ENCODE results near the gene CDKL1. TPM values are rescaled to one million over a fixed set of nuclear protein-coding genes. Genes with fewer than 3 reads are reported as not detected.
"Not testable (repeated sequence)": the region's sequence is repeated elsewhere in the genome, so short reads cannot be mapped to it uniquely, and the experiment has no call there.

The CDKL1 gene
- total RNA-seq, 1 experiment from 2014 or later: 2.4 TPM

GRCh38 chr14:50364792-50365191, 31.9 kb downstream of the CDKL1 start:
- Histone ChIP-seq H4K20me1 (ENCODE audit: insufficient read depth) (no peaks in the 10 kb centered on the region), H2AFZ (no peak overlapping the region), H3K36me3 (ENCODE audit: low read depth) (no peaks in the 10 kb centered on the region), H3K27me3 (ENCODE audit: insufficient read depth, low read depth) (no peaks in the 10 kb centered on the region), H3K9me3 (ENCODE audit: insufficient read depth, low read depth) (no peaks in the 10 kb centered on the region), H3K79me2 (ENCODE audit: low read depth) (no peaks in the 10 kb centered on the region), H3K9me2 (ENCODE audit: insufficient read depth) (no peaks in the 10 kb centered on the region; the same call in 1 of the 2 replicates), H3F3A (ENCODE audit: insufficient read depth, low read depth) (peaks cover 8% of the 10 kb centered on the region; the same call in 1 of the 2 replicates), H3K27ac (peak overlapping the region; percentile 53), H3K4me2 (peak overlapping the region; percentile 43), H3K4me1 (replicated peaks; ENCODE audit: insufficient read depth) (peaks cover 28% of the 10 kb centered on the region), H3K4me3 (no peak overlapping the region)
- DNase-seq: peak in 1 of 2 experiments; percentile 85
- ChIA-PET POLR2A (ENCODE audit: unreplicated experiment) (interaction anchor here (0.7 to 1.0 kb wide), 2 partner anchors 36 to 631 kb away, joined by 3 to 5 read pairs; no protein-coding TSS in a partner anchor), CTCF (interaction anchor here (1.4 kb wide), 1 partner anchor 22 kb away, joined by 3 read pairs; no protein-coding TSS in a partner anchor)
- TF ChIP-seq CTCF (conservative IDR thresholded peaks at IDR 0.05): no peak; the same call in 1 of the 2 replicates
- no peak for TF ChIP-seq EZH2 (IDR thresholded peaks at IDR 0.05; ENCODE audit: low read depth)
- no TSS peak for BruUV-seq (replicated peaks)
- intact Hi-C loops (cut with micrococcal nuclease; ENCODE audit: unreplicated experiment): no loop called here

GRCh38 chr14:50363714-50364111, 33.0 kb downstream of the CDKL1 start:
- TF ChIP-seq CTCF (conservative IDR thresholded peaks at IDR 0.05) (no peak), EZH2 (IDR thresholded peaks at IDR 0.05; ENCODE audit: low read depth) (no peak)
- no peak overlapping the region for H3K4me2 ChIP-seq
- no peaks in the 10 kb centered on the region for H4K20me1 ChIP-seq (ENCODE audit: insufficient read depth)
- H3K4me1 ChIP-seq (replicated peaks; ENCODE audit: insufficient read depth): peaks cover 28% of the 10 kb centered on the region
- no peak overlapping the region for H3K27ac ChIP-seq
- no peaks in the 10 kb centered on the region; the same call in 1 of the 2 replicates for H3K9me2 ChIP-seq (ENCODE audit: insufficient read depth)
- ChIA-PET CTCF (interaction anchor here (1.4 kb wide), 1 partner anchor 21 kb away, joined by 3 read pairs; no protein-coding TSS in a partner anchor), POLR2A (ENCODE audit: unreplicated experiment) (interaction anchor here (0.6 kb wide), 1 partner anchor 413 kb away, joined by 7 read pairs; no protein-coding TSS in a partner anchor)
- no peaks in the 10 kb centered on the region for H3K27me3 ChIP-seq (ENCODE audit: insufficient read depth, low read depth)
- no peaks in the 10 kb centered on the region for H3K36me3 ChIP-seq (ENCODE audit: low read depth)
- no TSS peak for BruUV-seq (replicated peaks)
- no peaks in the 10 kb centered on the region for H3K79me2 ChIP-seq (ENCODE audit: low read depth)
- no peaks in the 10 kb centered on the region for H3K9me3 ChIP-seq (ENCODE audit: insufficient read depth, low read depth)
- intact Hi-C loops (cut with micrococcal nuclease; ENCODE audit: unreplicated experiment): no loop called here
- DNase-seq: no peak
- H3F3A ChIP-seq (ENCODE audit: insufficient read depth, low read depth): peaks cover 8% of the 10 kb centered on the region; the same call in 1 of the 2 replicates
- no peak overlapping the region for H2AFZ ChIP-seq
- no peak overlapping the region for H3K4me3 ChIP-seq

GRCh38 chr14:50362764-50363713, 33.6 kb downstream of the CDKL1 start:
- ChIA-PET CTCF (no interaction called here), POLR2A (ENCODE audit: unreplicated experiment) (no interaction called here)
- Histone ChIP-seq H3K9me2 (ENCODE audit: insufficient read depth) (no peaks in the 10 kb centered on the region; the same call in 1 of the 2 replicates), H3K79me2 (ENCODE audit: low read depth) (no peaks in the 10 kb centered on the region), H4K20me1 (ENCODE audit: insufficient read depth) (no peaks in the 10 kb centered on the region), H3K36me3 (ENCODE audit: low read depth) (no peaks in the 10 kb centered on the region), H3K9me3 (ENCODE audit: insufficient read depth, low read depth) (no peaks in the 10 kb centered on the region), H3K27me3 (ENCODE audit: insufficient read depth, low read depth) (no peaks in the 10 kb centered on the region), H2AFZ (no peak overlapping the region), H3K27ac (no peak overlapping the region), H3K4me3 (no peak overlapping the region), H3F3A (ENCODE audit: insufficient read depth, low read depth) (peaks cover 8% of the 10 kb centered on the region; the same call in 1 of the 2 replicates), H3K4me2 (no peak overlapping the region), H3K4me1 (replicated peaks; ENCODE audit: insufficient read depth) (peaks cover 28% of the 10 kb centered on the region)
- TF ChIP-seq CTCF (conservative IDR thresholded peaks at IDR 0.05) (no peak), EZH2 (IDR thresholded peaks at IDR 0.05; ENCODE audit: low read depth) (no peak)
- DNase-seq: no peak
- BruUV-seq (replicated peaks): no TSS peak
- intact Hi-C loops (cut with micrococcal nuclease; ENCODE audit: unreplicated experiment): no loop called here

- H3K4me1 ChIP-seq (replicated peaks; ENCODE audit: insufficient read depth): peaks cover 28% of the 10 kb centered on the region
- H4K20me1 ChIP-seq (ENCODE audit: insufficient read depth); DNase-seq; H3K4me2 ChIP-seq; H3K9me3 ChIP-seq (ENCODE audit: insufficient read depth, low read depth); H3K36me3 ChIP-seq (ENCODE audit: low read depth); H3K79me2 ChIP-seq (ENCODE audit: low read depth); CTCF ChIA-PET; intact Hi-C loops (cut with micrococcal nuclease; ENCODE audit: unreplicated experiment); BruUV-seq (replicated peaks); H3F3A ChIP-seq (ENCODE audit: insufficient read depth, low read depth); H3K27me3 ChIP-seq (ENCODE audit: insufficient read depth, low read depth); H3K9me2 ChIP-seq (ENCODE audit: insufficient read depth); H3K4me3 ChIP-seq; POLR2A ChIA-PET (ENCODE audit: unreplicated experiment); H2AFZ ChIP-seq; H3K27ac ChIP-seq: not testable (repeated sequence)
These were observed 34.9 kb downstream of the CDKL1 start for GRCh38 chr14:50361473-50362403.
